SU-DHL-6 (cell line): ENCODE results near the gene GPR160.

ENCODE experiments used
- H2AFZ ChIP-seq: fragments of 200-600 bp; sonication (generic); 2 replicates; pipeline ENCODE4 v1.6.1; 2014; ENCODE audit warnings: low read depth, mild to moderate bottlenecking, moderate library complexity, mixed read lengths, antibody characterized with exemption, low read length; ENCODE audit not compliant: severe bottlenecking
- H3F3A ChIP-seq: fragments of 200-600 bp; shearing (Covaris generic); 2 replicates; pipeline ENCODE4 v1.6.0; 2016; ENCODE audit warnings: antibody characterized with exemption, mild to moderate bottlenecking; ENCODE audit not compliant: insufficient read depth
- H3K27ac ChIP-seq: fragments of 200-600 bp; sonication (generic); 2 replicates; pipeline ENCODE4 v1.5.1; 2016; ENCODE audit warnings: low read depth, mild to moderate bottlenecking, low read length, moderate library complexity, mixed read lengths
- H3K27me3 ChIP-seq: fragments of 200-600 bp; sonication (generic), shearing (Covaris generic); 2 replicates; pipeline ENCODE4 v1.6.0; 2014; ENCODE audit warnings: mild to moderate bottlenecking, low read length
- H3K36me3 ChIP-seq: fragments of 200-600 bp; sonication (generic); 2 replicates; pipeline ENCODE4 v1.6.1; 2014; ENCODE audit warnings: mild to moderate bottlenecking, low read length, mixed read lengths
- H3K4me2 ChIP-seq: fragments of 300-600, 200-600 bp; shearing (Covaris generic), sonication (generic); 2 replicates; pipeline ENCODE4 v1.6.0; 2014; ENCODE audit warnings: low read length, low read depth, mild to moderate bottlenecking; ENCODE audit not compliant: poor library complexity, severe bottlenecking
- H3K4me3 ChIP-seq: fragments of 200-600 bp; sonication (generic); 2 replicates; pipeline ENCODE4 v1.5.1; 2014; ENCODE audit warnings: antibody characterized with exemption, low read length, mild to moderate bottlenecking, mixed read lengths; ENCODE audit not compliant: insufficient read depth, poor library complexity, severe bottlenecking
- H3K79me2 ChIP-seq: fragments of 200-600 bp; sonication (generic); 2 replicates; pipeline ENCODE4 v1.6.1; 2014; ENCODE audit warnings: mild to moderate bottlenecking, low read length, moderate library complexity; ENCODE audit not compliant: insufficient read depth
- H3K9ac ChIP-seq: fragments of 200-600 bp; sonication (generic); 2 replicates; pipeline ENCODE4 v1.7.0; 2014; ENCODE audit warnings: mild to moderate bottlenecking, low read length
- H3K9me2 ChIP-seq: fragments of 200-600 bp; sonication (generic); replicated peaks from 2 replicates; pipeline ENCODE4 v1.6.1; 2014; ENCODE audit warnings: low read length; ENCODE audit not compliant: insufficient read depth
- H3K9me3 ChIP-seq: fragments of 200-600 bp; sonication (generic); 2 replicates; pipeline ENCODE4 v1.6.1; 2014; ENCODE audit warnings: low read length, mixed read lengths; ENCODE audit not compliant: insufficient read depth
- H4K20me1 ChIP-seq: fragments of 200-600 bp; sonication (generic); 2 replicates; pipeline ENCODE4 v1.6.1; 2014; ENCODE audit warnings: low read depth, mild to moderate bottlenecking, antibody characterized with exemption, low read length, moderate library complexity, mixed read lengths
- CTCF ChIP-seq: fragments of 200-600 bp; sonication (generic); IDR thresholded peaks from one replicate; pipeline ENCODE4 v1.5.1; 2017; ENCODE audit warnings: antibody characterized with exemption, mild to moderate bottlenecking, low read length, moderate library complexity; ENCODE audit not compliant: insufficient read depth, poor library complexity, severe bottlenecking
- EZH2phosphoT487 ChIP-seq: fragments of 200-600 bp; sonication (generic), shearing (Covaris generic); conservative IDR thresholded peaks from 2 replicates; pipeline ENCODE4 v1.6.1; 2018; ENCODE audit warnings: mild to moderate bottlenecking, antibody characterized with exemption, low read length, moderate library complexity, mixed read lengths

GPR160 gene

DNA sequence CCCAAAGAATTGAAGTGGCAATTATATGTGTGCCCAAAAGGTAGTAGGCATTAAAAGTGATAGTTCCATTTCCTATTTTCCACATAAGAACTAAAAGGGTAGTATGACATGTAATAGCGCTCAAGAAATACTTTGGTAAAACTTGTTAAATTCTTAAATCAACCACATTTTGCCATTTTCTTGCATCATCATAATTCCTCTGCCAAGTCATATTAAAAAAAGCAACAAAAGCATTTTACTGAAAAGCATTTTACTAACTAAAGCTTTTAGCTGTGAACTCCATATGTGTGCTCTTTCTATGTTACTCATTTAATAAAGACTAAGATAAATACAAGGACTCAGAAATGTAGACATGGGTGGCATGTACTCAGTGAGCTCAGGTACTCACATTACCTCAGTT is 70.1 kb downstream of the GPR160 start:
- Histone ChIP-seq H3K9ac (no peak overlapping the region), H3K36me3 (peaks cover 41% of the 10 kb centered on the region), H3K9me3 (no peaks in the 10 kb centered on the region), H3K4me2 (no peak overlapping the region), H3K4me3 (no peak overlapping the region), H3K9me2 (no peaks in the 10 kb centered on the region), H3F3A (0 out of 2 replicates have a peak, but pooled peaks cover 8% of the 10 kb centered on the region), H3K79me2 (peaks cover 4% of the 10 kb centered on the region; the same call in 1 of the 2 replicates), H3K27ac (no peak overlapping the region), H2AFZ (no peak overlapping the region), H3K27me3 (no peaks in the 10 kb centered on the region), H4K20me1 (no peaks in the 10 kb centered on the region; the same call in 1 of the 2 replicates)
- no peak for TF ChIP-seq EZH2phosphoT487
- no peak for TF ChIP-seq CTCF

- H3F3A ChIP-seq: peaks cover 11% of the 10 kb centered on the region; the same call in 1 of the 2 replicates
- peaks cover 46% of the 10 kb centered on the region for H3K36me3 ChIP-seq
- no peak overlapping the region for H3K4me2 ChIP-seq
- no peak overlapping the region for H3K9ac ChIP-seq
- H3K9me2 ChIP-seq: no peaks in the 10 kb centered on the region
- no peaks in the 10 kb centered on the region; the same call in 1 of the 2 replicates for H4K20me1 ChIP-seq
- H3K79me2 ChIP-seq: peaks cover 4% of the 10 kb centered on the region; the same call in 1 of the 2 replicates
- no peaks in the 10 kb centered on the region for H3K9me3 ChIP-seq
- no peak overlapping the region for H3K27ac ChIP-seq
- H2AFZ ChIP-seq: no peak overlapping the region
- H3K4me3 ChIP-seq: no peak overlapping the region
- TF ChIP-seq CTCF: no peak
- TF ChIP-seq EZH2phosphoT487: no peak
- no peaks in the 10 kb centered on the region for H3K27me3 ChIP-seq
Measured at GRCh38 chr3:170108955-170109354, 71.2 kb downstream of the GPR160 start.

- Histone ChIP-seq H3K4me2 (no peak overlapping the region), H3K9me2 (no peaks in the 10 kb centered on the region), H3K27ac (no peak overlapping the region), H3K4me3 (no peak overlapping the region), H3K36me3 (peaks cover 52% of the 10 kb centered on the region), H3K79me2 (peaks cover 4% of the 10 kb centered on the region; the same call in 1 of the 2 replicates), H3K9me3 (no peaks in the 10 kb centered on the region), H3F3A (peaks cover 11% of the 10 kb centered on the region; the same call in 1 of the 2 replicates), H3K9ac (no peak overlapping the region), H3K27me3 (no peaks in the 10 kb centered on the region), H2AFZ (no peak overlapping the region), H4K20me1 (no peaks in the 10 kb centered on the region; the same call in 1 of the 2 replicates)
- no peak for TF ChIP-seq EZH2phosphoT487
- no peak for TF ChIP-seq CTCF
Measured at GRCh38 chr3:170109579-170110293, 71.9 kb downstream of the GPR160 start.
